Stimulated activated CD4-positive, alpha-beta T cell treated with anti-CD3 and anti-CD28 coated beads, Interleukin-4, amount 100 ng/mL, for 1 hour (primary cell): ENCODE results near the gene DIAPH1.
A peak's percentile ranks its signal among the peaks of the same experiment; 100 is the strongest.

Experiments used
- DNase-seq: peaks from one replicate; pipeline ENCODE4 v3.0.0-alpha.2; 2020

DIAPH1 gene

DNA sequence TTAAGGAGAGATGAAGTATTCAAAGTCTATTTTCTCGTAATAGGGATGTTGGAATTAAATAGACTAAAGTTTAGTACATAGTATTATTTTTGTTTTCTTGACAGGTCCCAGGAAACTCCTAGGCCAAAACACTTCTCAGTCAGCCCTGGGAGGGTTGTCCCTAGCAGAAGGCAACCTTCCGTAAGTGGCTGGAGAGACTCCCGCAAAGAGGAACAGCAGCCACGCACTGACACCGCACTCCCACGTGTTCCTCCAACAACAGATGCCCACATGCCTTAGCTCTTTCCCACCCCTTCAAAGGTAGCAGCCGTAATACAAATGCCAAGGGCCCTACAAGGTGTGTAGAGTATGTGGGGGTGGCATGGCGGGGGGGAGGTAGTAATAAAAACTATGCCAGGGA is 101.5 kb downstream of the DIAPH1 start:
- no peak for DNase-seq

DNA sequence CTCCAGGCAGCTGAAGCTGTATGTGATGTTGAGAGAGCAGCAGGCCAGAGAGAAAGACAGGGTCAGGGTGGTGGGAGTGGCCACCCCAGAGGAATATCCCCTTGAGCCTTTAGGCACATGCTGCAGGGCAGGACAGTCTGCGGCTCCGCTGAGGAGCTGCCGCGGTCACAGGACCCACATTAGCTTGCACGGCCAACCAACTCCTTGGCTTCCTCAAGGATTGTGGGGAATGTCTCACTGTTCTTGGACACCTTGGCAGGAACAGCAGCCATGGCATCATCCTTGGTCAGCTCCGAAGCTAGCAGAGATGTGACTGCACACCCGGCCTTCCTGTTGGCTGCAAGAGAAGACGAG is 102.2 kb downstream of the DIAPH1 start:
- no peak for DNase-seq

DNA sequence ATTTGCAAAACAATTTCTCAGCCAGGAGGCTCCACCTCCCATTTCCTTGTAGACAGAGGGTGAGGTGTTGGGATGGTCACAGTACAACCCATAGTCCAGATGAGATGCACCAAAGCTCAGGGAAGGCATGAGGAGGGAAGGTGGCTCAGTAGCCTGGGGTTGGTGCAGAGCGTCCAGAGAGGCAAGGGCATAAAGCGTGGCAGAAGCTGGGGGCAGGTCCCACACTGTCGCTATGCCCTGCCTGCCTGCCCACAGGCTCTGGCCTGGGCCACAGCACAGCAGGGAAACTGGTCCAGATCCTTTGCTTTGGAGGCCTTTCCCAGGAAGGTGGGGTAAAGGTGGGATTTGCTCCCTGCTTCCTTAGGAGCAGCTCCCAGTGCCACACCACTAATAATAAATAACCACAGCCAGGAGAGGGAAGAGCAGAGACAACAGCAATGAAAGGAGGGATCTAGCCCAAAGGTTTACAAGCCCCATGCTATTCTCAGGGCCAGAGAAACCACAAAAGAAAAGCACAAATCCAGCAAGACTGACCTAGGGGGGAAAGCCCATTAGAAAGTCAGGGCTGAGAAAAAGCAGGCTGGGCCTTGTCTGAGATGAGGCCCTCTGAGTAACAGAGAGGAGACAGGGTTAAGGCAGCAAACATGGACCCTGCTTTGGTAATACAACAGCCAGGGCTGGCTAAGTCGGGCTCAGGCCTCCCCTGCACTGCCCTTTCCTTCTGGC is 102.7 kb downstream of the DIAPH1 start:
- DNase-seq = no peak

DNA sequence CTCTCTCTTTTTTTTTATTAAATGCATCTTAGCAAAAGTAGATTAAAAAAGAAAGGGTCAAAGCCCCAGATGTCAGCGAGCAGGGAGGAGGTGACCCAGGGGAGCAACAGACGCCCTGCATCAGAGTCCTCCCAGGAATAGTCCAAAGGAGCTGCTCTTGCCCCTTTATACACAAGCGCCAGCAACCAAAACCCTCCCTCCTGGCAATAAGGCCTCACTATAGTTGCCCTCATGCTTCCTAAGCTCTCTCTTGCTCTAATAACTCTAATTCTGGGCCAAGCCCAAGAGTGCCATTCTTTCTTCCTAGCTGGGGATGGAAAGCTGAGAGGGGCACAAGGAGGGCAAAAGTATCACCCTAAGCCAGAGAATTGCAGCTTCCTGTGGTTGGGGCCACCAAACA is 103.7 kb downstream of the DIAPH1 start:
- DNase-seq = no peak

DNA sequence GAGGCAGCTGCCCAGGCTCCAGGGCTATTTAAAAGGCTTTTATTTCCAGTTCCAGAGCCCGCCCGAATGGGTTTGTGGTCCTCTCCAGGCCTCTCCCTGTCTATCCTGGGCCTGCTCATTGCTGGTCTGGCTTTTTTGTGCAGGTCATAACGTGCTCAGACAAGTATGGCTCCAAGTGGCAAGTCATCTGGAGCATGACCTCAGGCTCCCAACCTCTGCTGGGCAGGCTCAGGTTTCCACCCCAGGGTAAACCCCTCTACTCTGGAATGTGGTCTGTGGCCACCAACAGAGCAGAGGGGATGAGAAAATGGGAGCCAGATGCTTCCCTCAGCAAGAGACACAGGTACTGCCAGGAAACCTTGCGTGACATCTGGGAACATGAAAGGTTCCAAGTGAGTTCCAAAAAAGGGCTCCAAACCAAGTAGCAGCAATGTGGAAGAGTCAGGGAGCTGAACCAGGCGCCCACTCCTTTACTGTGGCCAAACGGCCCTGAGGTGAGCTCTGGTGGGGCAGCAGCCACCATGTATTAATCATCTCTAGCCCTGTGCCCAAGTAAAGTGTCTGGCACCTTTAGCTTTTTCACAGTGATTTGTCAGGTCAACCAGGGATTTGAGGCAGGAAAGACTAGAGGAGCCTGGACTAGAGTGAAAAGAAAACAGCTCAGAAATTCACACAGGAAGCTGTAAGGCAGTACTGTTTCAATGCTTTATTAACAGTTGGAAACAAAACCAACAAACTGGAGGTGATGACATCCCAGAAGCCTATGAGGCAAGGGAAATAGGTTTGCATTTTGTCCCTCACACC is 104.3 kb downstream of the DIAPH1 start:
- no peak for DNase-seq

DNA sequence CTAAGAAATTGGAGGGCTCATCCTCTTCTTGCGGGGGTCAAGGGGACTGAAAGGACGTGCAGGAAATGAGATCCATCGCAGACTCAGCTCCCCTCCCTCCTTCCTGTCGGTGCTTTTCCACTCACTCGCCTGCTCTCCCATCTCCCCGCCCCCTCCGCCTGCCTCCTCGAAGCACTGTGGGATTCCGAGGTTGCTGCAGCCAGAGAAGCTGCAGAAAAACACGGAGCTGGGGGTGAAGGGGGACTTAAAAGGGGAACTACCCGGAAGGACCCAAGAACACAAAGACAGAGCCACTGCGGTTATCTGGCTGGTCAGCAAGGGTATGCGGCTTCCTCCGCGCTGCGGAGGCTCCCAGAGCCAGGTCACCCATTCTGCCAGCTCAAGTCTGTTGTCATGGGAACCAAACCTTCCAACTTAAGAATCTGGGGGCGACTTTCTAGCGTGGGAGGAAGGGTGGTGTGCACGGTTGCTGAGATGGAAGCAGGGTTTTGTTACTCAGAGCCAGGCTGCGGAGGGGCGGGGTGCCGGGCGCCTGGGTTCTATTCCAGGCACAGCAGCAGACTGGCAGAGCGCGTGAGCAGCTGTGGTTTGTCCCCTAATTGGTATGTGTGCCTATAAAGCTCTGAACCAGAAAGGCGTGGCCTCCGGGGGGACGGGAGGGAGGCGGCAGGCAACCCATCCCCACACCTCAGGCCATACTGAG is 105.0 kb downstream of the DIAPH1 start:
- peak; percentile 77 for DNase-seq

DNA sequence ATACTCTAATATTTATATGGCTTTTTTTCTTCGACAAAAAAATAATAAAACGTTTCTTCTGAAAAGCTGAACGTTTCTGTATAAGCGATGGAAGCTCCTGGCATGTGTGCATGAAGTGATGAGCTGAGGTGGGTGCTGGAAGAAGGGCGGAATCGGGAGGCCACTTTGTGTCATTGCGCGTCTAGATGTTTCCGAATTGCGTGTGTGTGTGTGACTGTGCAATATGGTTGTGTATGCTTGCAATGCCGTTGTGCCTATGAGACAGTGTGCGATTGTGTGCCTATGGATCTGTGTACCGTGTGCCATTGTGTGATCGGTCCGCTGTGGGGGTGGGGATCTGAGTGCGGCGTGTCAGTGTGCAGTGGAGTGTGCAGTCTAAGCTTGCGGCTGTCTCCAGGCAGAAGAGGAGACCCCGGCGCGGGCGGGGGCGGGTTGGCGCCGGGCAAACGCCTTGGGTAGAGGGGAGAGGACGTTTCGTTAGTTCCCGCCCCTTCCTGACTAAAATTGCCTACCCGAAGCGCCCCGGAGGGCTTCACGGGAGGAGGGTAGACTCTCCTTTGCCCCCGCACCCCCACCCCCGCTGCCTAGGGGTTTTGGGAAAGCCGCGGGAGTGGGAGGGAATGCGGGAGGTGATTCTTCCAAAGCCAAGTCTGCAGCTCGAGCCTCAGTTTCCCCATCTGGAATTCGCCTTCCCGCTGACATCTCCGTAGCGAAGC is 105.7 kb downstream of the DIAPH1 start:
- DNase-seq = peak; percentile 43

DNA sequence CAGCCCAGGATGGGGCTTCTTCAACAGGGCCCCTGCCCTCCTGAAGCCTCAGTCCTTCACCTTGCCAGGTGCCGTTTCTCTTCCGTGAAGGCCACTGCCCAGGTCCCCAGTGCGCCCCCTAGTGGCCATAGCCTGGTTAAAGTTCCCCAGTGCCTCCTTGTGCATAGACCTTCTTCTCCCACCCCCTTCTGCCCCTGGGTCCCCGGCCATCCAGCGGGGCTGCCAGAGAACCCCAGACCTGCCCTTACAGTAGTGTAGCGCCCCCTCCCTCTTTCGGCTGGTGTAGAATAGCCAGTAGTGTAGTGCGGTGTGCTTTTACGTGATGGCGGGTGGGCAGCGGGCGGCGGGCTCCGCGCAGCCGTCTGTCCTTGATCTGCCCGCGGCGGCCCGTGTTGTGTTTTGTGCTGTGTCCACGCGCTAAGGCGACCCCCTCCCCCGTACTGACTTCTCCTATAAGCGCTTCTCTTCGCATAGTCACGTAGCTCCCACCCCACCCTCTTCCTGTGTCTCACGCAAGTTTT is 106.3 kb downstream of the DIAPH1 start:
- DNase-seq = peak; percentile 86

DNA sequence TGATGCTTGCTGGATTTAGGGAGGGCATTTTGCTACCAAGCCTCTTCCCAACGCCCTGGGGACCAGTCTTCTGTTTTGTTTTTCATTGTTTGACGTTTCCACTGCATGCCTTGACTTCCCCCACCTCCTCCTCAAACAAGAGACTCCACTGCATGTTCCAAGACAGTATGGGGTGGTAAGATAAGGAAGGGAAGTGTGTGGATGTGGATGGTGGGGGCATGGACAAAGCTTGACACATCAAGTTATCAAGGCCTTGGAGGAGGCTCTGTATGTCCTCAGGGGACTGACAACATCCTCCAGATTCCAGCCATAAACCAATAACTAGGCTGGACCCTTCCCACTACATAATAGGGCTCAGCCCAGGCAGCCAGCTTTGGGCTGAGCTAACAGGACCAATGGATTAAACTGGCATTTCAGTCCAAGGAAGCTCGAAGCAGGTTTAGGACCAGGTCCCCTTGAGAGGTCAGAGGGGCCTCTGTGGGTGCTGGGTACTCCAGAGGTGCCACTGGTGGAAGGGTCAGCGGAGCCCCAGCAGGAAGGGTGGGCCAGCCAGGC is 107.0 kb downstream of the DIAPH1 start:
- no peak for DNase-seq

DNA sequence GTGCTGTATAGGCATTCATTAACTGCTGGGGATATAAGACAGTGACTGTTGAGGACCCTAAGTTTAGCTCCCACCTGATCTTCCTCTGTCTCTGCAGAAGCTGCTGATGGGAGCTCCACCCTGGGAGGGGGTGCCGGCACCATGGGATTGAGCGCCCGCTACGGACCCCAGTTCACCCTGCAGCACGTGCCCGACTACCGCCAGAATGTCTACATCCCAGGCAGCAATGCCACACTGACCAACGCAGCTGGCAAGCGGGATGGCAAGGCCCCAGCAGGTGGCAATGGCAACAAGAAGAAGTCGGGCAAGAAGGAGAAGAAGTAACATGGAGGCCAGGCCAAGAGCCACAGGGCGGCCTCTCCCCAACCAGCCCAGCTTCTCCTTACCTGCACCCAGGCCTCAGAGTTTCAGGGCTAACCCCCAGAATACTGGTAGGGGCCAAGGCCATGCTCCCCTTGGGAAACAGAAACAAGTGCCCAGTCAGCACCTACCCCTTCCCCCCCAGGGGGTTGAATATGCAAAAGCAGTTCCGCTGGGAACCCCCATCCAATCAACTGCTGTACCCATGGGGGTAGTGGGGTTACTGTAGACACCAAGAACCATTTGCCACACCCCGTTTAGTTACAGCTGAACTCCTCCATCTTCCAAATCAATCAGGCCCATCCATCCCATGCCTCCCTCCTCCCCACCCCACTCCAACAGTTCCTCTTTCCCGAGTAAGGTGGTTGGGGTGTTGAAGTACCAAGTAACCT is 107.8 kb downstream of the DIAPH1 start:
- no peak for DNase-seq

DNA sequence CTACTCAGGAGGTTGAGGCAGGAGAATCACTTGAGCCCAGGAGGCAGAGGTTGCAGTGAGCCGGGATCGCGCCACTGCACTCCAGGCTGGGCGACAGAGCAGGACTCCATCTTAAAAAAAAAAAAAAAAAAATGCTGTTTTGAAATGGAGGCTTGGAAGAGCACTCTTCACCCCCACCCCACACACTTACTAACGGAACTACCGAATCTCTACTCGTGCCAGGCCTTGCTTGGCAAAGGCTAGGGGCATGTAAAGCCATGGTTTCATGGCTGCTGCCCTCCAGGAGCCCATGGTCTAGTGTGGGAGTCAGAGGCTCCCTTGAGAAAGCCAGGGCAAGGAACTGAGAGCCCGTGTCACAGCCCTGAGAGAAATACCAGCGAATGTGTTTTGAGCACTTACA is 108.6 kb downstream of the DIAPH1 start:
- no peak for DNase-seq

DNA sequence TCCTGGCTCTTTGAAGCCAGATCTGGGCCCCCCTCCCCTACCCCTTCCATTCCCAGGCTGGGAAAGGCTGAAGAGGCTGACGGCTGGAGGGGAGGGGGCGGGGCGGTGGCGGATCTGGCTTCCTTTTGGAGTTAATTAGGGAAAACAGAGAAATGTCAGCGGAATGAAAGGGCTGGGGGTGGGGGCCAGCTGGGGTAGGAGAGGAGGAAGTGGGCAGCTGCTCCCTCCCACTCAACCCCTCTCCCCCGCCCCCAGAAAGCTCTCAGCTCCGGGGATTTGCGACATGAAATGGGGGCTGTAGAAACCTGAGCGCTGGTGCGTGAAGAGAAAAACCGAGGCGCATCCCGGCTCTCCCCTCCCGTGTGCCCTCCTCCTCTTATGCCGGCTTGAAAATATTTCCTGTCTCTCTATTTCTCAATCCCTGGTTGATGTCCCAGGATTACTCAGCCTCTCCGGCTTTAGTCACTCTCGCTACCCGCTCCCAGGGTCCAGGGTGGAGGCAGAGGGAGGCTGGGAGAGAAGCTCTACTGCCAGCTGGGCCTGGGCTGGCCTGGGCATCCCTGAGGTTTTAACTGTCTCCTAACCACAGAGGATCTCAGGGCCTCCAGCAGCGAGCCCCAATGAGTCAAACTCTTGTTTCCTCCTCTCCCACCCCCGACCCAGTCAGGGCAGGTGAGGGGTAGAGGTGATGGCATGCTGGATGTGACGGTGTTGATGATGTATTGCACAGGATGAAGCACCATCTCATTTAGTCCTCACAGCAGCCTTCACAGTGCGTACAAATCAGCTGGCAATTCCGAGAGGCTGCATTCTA is 109.8 kb downstream of the DIAPH1 start:
- DNase-seq = no peak

DNA sequence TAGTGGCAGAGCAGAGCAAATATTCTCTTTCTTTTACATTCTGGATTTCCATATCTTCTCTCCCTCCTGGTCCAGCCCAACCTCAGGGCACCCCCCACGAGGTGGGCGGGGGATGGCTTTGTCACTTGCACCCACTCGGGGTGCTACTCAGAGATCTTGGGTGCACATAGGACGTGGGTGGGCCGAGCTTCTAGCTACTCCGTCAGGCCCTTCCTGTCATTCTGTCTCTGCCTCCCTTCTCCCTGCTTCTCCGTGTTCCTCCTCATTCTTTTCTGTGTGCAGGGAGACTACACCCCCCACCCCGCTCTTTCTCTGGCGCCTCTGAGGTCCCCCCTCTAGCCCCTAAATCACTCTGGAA is 110.4 kb downstream of the DIAPH1 start:
- DNase-seq = no peak

DNA sequence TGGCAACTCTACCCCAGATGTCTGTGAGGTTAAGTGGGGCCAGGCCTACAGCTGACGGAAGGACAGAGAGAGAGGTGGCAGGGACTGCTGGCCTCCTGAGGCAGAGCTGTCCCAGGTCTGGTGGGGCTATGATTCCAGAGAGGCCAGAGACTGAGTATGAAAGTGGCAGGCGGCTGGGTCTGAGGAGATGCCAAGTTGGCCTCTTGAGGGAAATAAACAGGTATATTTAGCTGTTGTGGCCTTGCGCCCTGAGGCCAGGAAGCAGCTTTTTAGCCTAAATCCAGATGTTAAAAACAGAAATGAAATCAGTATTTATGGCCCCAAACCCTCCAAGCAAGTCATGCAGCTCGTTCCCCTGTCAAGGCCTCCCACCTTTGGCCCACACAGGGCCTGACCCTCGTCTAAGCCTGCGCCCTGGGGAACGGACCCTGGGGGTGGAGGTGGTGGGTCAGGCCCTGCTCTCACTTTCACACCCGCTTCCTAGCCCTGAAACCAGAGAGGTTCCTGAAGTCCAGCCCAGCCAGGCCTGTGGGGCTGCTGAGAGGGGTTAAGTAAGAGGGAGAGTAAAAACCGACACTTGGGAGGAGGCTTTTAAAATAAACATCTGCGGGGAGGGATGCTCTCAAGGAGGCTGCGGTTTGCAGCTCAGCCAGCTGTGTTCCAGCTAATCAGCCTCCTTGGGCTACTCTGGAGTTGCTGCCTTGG is 111.3 kb downstream of the DIAPH1 start:
- no peak for DNase-seq

DNA sequence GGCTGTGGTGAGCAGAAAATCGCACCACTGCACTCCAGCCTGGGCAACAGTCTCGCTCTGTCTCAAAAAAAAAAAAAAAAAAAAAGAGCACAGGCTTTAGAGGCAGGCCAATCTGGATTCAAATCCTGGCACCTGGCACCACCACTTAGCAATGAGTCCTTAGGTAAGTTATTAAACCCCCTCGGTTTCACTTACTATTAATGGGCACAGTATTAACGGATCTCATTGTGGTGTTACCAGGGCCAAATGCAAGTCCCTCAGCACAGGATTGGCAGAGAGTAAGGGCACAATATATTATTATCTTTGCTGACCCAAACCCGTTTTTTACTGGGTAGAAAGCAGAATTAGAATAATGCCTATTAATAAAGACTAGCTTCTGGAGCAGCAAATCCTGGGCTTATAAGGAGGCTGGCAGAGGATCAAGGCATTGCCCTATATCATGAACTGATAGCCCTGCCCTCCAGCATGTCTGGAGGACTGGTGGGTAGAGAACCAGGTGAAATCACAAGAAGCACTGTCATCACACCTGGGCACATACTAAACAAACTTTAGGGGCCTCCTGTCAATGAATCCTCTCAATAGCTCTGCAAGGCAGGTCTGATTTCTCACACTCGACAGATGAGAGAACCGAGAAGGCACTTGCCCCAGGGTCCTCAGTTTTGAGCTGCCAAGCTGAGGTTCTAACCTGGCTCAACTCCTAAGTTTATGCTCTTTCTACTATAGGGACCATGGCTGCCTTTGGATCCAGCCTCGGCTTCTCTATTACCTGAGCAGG is 112.2 kb downstream of the DIAPH1 start:
- DNase-seq = no peak

DNA sequence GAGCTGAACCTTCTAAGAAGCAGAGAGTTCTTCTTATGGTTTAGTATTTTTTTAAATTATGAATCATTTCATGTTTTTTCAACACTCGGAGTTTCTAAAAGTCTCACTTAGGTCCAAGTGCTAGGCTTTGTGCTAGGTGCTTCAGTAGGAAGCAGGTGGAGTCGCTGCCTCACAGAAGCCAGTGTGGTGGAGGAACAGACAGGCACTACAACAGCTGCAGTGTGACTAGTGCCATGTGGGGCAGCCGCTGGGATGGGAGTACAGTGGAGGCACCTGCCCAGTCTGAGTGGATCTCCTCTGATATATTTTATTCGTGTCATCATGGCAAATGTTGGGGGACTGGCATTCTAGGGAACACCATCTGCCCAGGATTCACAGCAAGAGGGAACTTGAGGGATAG is 114.6 kb downstream of the DIAPH1 start:
- no peak for DNase-seq

DNA sequence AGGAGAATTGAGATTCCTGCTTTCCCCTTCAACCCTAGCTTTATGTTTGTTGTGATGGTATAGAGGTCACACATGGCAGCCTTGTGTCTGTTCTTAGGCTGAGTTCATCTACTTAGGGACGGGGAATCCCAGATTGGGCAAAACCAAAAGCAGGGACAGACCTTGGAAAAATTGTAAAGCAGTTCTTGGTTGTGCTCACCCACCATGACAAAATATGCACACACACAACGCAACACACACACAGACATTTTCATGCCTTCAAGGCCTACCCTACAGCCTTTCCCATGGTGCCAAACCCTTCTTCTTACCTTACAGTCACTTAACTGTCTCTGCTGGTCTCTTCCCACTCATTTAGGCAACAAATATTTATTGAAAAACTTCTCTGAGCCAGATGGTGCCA is 115.1 kb downstream of the DIAPH1 start:
- no peak for DNase-seq

DNA sequence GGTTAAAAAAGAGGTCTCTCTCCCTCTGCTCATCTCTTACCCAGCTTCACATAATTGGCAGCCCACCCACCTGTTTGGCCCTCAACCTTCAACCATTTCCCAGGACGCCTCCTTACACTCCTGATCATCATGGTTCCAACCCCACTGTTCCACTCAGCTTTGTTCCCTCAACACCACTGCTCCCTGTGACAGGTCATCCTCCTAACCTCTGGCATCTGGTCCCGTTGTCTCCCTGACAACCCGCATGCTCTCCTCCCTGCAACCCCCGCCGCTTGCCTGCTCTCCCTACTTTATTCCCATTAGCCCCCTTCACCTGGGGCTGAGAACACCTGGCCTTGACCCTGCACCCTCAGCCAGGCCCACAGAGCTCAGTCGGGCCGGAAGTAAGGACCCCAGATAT is 117.0 kb downstream of the DIAPH1 start:
- no peak for DNase-seq

DNA sequence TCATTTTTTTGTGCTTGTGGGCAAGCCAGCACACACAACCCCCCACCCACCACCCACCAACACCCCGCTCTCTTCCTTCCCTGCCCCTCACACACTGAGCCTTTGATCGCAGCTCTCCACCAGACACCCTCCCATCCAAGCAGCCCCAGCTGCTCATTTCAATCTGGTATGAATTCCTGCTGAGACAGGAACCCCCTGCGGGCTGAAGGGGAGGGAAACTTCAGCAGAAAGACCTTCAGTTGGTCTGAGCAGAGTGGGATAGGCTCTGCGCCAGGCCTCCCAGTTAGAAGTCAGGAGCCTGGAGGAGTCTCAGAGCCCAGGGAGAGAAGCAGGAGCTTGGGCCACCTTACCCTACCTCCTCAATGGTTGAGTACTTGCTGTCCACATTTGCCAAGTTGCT is 122.8 kb downstream of the DIAPH1 start:
- no peak for DNase-seq

DNA sequence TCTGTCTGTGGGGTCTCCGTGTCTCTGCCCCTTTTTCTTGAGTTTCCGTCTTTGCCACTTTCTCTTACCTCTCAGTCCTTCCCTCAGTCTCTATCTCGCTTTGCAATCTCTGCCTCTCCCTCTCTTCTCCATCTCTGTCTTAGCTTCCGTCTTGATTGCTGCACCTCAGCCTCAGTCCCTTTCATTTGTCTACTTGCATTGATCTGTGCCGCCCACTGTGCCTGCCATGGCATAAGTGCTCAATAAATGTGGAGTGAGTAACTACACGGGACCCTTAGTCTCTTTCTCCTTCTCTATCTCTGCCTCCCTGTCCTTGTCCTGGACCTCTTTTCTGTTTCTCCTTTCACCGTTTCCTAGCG is 123.4 kb downstream of the DIAPH1 start:
- no peak for DNase-seq
